HG03060 (cell line): ENCODE measurements around the gene GPC3.
"Not testable (repeated sequence)": the region's sequence is repeated elsewhere in the genome, so short reads cannot be mapped to it uniquely, and the experiment has no call there.

ENCODE experiments used
- ATAC-seq: cut with Tn5 transposase; IDR thresholded peaks from one replicate; pipeline ENCODE4 v1.9.1; 2021; ENCODE audit warnings: low read depth, moderate number of reproducible peaks; ENCODE audit not compliant: unreplicated experiment

Gene GPC3

DNA sequence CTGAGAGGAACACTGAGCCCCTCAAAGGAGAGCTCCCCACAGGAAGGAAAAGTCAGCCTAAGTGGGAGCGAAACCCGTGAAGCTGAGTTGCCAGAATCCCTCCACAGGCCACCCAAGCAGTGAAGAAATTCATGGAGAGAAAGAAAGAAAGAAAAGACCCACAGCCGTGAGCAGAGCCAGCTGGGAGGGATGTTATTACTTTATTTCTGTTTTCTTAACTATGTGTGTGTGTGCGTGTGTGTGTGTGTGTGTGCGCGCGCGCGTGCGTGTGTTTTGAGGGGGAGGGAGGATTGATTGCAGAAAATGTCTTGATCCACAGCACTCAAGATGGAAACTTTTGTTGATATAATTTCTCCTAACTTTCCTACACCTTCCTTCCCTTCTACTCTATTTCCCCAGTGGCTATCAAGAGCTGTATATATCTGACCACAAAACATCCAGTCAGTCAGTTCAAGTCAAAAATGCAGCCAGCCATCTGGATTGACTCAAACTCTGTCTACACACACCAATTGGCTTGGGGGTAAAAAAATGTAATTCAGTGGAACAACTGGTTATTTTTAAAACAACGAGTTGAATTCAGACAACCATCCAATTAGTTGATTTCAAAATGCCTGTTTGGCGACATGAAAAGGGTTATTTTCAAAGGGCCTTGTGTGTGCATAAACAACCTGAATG, 13.8 kb upstream of the GPC3 start:
- ATAC-seq: no peak

DNA sequence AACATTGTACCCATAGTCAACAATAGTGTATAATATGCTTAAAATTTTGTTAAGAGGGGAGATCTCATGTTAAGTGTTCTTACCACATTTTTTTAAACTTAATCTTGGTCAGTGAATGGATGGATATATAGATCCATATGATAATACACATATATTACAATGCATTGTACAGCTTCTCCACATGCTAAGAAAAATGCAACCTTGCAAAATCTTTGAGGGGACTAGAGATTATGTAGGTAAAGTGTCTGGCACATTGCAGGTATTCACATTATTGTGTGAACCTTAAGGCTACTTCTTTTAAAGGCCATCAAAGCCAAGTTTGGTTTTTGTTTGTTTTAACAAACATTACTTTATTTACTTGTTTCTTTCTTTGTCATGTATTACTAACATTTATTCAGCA, 10.4 kb upstream of the GPC3 start:
- ATAC-seq: no peak

DNA sequence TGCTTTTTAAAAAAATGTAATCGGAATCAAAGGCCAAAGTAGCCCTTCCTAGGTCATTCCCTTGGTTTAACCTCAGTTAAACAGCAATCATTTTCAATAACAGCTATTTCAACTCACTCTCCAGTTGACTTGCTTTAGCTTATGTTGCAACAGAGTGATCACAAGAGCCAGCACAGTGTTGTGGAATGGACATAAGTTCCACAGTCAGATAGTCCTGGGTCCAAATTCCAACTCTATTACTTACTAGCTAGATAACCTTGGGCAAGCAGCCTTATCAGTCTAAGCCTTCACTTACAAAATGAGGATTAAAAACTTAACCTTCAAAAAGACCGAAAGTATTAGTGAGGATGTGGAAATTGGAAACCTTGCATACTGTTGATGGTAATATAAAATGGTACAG, 9.2 kb upstream of the GPC3 start:
- ATAC-seq: no peak

DNA sequence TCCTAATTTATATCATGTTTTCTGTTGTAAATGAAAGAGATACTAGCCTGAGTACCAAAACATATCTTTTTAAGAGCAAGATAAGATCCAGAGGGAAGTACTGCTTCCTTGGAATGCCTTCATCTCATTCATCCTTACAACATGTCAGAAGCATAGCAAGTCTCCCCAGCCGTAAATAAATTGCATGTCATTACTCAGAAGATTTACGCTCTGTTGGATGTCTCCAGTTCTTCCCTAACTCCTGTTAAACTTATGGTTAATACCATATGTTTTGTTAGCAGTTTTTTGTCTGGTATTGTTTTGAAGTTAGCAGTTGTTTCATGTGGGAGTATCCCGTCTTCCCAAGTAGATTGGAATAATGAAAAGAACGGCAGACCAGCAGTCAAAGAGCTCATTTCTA, 7.5 kb upstream of the GPC3 start:
- no peak for ATAC-seq

DNA sequence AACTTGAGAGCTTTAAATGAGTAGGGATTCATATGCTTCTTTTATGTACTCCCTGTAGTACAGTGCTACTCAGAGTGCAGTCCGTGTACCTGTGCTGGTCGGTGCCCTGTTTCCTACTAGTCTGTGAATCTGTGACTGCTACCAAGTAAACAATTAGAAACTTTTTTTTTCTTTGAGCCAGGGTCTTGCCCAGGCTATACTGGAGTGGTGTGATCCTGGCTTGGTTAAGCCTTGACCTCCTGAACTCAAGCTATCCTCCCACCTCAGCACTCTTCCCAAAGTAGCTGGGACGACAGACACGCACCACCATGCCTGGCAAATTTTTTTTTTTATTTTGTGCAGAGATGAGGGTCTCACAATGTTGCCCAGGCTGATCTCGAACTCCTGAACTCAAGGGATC, 6.4 kb upstream of the GPC3 start:
- no peak for ATAC-seq

DNA sequence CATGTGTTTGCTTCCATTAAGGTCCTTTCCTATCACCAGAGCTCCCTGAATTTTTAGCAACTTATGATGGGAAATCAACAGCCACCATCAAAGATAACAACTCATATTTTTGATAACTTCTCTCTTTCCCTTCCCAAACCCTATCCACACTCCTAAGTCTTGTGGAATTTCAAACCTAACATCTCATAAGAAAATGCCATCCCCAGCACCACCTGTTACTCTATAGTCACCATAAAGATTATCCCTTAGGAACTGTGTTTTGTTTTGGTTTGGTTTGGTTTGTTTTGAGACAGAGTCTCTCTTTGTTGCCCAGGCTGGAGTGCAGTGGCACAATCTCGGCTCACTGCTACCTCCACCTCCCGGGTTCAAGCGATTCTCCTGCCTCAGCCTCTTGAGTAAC, 5.7 kb upstream of the GPC3 start:
- ATAC-seq: not testable (repeated sequence)

GRCh38 chrX:133989993-133990392, 4.6 kb upstream of the GPC3 start:
- ATAC-seq: no peak

DNA sequence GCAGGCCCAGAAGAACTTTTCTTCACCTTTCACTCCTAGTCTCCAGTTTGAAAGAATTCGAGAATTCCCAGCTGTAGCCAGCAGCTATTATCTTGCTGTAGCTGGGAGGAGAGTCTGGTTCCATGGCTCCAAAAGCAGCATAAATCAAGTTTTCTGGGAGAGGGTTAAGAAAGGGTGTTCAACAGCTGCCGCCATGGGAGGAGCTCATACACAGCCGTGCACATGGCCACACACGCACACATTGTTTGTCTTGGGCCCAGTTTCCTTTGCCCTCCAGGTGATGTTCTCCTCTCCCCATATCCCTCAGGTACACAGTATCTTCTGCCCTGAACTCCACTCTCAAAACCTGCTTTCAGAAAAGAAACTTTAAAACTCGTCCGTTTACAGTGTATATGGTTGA, 4.1 kb upstream of the GPC3 start:
- no peak for ATAC-seq

DNA sequence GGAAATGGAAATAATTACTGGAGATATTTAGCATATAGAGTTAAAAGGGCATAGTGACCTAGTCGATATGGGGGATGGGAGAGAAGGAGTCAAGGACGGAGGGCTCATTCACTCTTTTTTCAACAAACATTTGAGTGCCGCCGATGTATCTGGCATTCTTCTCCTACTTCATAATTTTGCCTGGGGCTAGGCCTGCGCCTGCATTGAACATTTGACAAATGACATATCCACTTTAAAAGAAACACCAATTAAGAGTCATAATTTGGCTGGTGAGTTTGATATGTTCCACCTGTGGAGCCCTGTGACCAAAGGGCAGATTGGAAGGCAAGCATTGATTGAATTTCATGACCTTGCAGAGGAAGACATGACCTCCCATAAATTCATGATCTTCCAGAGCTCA, 2.6 kb upstream of the GPC3 start:
- ATAC-seq: no peak

DNA sequence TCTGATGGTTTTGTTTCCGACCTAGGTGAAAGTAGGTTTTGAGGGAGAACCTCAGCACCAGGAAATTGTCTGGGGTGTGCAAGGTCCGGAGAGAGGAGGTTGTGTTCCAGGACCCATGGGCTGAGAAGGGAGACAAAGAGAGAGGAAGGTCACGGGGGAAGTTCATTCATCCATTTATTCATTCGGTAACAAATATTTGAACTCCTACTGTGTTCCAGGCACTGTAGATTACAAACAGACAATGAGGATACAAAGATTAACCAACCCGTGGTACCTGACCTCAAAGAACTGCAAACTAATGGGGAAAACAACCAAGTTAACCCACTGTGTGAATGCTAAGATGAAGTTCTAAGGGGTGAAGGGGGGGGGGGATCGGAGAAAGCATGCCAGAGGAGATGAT, 1.8 kb upstream of the GPC3 start:
- no peak for ATAC-seq

DNA sequence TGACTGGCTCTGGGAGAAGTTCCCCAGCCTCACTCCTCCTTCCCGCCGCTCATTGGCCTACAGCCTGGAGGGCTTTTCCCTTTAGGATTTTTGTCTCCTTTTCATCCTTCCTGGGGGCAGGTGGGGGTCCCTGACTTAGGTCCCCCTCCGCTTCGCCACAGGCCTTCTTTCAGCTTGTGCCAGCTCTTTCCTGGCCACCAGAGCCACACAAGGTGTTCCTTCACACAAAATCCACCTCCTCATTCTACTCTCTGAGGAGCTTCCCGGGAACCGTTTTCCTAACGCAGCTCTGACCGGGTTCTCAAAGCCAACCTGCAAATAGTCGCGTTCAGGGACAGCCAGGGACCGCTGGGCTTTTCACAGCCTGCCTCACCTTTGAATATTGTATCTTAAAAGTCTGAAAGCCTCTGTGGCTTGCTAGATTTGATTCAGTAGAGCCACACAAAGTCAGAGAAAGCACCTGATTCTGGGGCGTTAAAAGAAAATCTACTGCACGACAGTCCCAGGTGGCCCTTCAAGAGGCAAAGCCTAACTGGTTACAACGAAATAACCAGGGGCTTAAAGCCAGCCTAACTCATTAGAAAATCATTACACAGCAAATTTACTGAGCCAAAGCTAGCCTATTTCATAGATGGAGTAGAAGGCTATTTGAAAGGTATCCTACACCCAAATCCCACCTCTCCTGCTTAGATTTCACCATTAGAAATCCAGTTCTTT, 731 bp upstream of the GPC3 start:
- no peak for ATAC-seq

GRCh38 chrX:133984857-133985163, 584 bp downstream of the GPC3 start:
- ATAC-seq: no peak

GRCh38 chrX:133983974-133984845, 1.2 kb downstream of the GPC3 start:
- ATAC-seq: no peak

DNA sequence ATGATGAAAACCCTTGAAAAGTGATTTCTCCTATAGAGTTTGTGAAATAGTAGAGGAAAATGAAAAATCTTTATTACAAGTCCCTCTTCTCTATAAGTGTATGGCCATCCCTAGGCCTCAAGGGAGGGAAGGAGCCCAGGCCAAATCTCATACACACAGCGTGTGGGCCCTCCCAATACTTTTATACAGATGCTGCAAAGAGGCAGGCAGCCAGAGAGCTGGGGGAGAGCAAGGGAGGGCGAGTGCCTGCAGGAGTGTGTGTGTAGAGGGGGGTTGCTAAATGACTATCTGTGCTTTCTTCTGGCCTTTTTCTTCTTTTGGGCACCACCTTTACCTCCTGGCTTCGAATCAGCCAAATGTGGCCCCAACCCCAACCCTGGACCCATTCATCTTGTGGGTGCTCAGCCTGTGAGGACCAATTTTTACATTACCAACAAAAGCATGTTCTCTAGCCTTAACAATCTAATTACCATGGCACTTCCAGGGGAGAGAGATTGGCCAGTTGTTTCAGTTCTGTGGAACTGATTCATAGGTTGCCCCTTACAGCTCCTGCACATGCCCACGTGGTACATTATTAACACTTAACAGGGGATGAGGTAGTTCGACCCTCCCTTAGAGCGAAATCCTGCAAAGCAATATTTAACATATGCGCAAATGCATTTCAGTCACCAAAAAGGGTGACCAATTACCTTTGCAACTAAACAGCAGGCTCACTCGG, 2.0 kb downstream of the GPC3 start:
- ATAC-seq: no peak

DNA sequence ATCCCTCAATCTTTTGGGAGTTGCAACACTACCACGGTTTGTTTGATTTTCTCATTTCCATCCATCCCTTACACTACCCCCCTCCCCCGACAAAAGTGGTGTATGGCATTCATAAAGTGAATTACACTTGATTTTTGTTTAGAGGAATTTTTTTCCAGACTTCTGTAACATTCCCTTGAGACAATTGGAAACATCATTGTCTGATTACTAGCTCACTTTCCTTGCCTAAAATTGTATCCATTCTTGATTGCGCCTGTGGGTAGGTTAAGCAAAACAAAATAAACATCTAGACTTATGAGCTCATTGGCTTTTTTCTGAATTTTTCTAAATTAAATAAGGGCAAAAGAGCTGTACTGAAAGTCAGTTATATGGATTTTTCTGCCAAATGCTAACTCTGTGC, 3.5 kb downstream of the GPC3 start:
- ATAC-seq: no peak

GRCh38 chrX:133980832-133981588, 4.4 kb downstream of the GPC3 start:
- ATAC-seq: no peak

GRCh38 chrX:133980406-133980805, 5.0 kb downstream of the GPC3 start:
- ATAC-seq: no peak

GRCh38 chrX:133979641-133980230, 5.7 kb downstream of the GPC3 start:
- ATAC-seq: no peak

GRCh38 chrX:133973704-133974103, 11.7 kb downstream of the GPC3 start:
- no peak for ATAC-seq

DNA sequence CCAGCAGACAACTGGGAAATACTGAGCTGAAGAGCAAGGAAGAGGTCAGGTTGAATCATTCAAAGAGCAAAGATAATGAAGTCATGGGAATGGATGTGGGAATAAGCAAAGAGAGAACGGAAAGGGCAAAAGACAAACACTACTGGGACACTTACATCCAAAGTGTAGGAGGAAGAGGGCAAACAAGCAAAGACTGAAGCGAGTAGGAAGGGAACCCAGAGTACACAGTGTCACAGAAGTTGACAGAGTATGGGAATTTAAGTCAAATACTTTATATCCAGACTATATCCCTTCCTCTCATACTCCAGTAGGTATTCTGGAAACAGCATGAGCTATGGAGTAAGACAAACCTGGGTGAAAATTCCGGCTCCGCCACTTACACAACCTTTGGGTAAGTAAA, 12.5 kb downstream of the GPC3 start:
- no peak for ATAC-seq
